ENCODE measurements around the gene KCNQ1.

The KCNQ1 gene

GRCh38 chr11:2672553-2673249 lies 227.9 kb downstream of the KCNQ1 start:
- Mint-ChIP-seq H3K27me3 (no peaks in the 10 kb centered on the region), H3K4me3 (no peak overlapping the region), H3K36me3 (ENCODE audit: low read depth) (no peaks in the 10 kb centered on the region), H3K9me3 (no peaks in the 10 kb centered on the region), H3K4me1 (ENCODE audit: low read depth) (peaks cover 1% of the 10 kb centered on the region), H3K27ac (no peak overlapping the region)

GRCh38 chr11:2673250-2673610 lies 228.4 kb downstream of the KCNQ1 start:
- Mint-ChIP-seq H3K36me3 (ENCODE audit: low read depth) (no peaks in the 10 kb centered on the region), H3K9me3 (no peaks in the 10 kb centered on the region), H3K4me1 (ENCODE audit: low read depth) (peaks cover 3% of the 10 kb centered on the region), H3K27me3 (no peaks in the 10 kb centered on the region), H3K4me3 (no peak overlapping the region), H3K27ac (no peak overlapping the region)

DNA sequence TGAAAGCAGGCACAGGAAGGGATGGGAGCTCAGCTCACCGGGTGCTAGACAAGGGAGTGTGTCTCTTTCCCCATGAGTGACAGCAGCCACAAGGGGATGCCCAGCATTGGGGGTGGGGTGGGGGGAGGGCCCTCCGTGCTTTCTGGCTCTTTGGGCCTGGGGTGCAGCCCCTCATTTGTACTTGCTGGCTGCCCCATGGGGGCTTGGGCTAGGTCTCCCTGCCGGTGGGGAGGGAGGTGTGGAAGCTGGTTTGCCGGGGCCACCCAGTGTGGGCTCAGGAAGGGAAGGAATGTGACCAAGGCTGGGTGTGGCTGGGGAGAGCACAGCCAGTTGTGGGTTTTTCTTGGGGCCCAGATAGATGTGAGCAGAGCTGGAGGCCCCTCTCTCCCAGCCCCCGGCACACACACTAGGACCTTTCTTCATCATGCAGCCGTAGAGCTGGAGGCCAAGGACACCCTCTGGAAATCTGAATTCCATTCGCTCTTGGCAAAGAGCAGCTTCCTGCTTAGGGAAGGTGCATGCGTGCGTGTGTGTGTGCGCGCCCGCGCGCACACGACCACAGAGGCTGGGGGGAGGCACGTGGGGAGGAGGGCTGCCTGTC lies 229.2 kb downstream of the KCNQ1 start:
- no peaks in the 10 kb centered on the region for H3K27me3 Mint-ChIP-seq
- H3K4me3 Mint-ChIP-seq = no peak overlapping the region
- H3K27ac Mint-ChIP-seq = no peak overlapping the region
- no peaks in the 10 kb centered on the region for H3K9me3 Mint-ChIP-seq
- H3K36me3 Mint-ChIP-seq (ENCODE audit: low read depth) = no peaks in the 10 kb centered on the region
- H3K4me1 Mint-ChIP-seq (ENCODE audit: low read depth) = peaks cover 3% of the 10 kb centered on the region

GRCh38 chr11:2674658-2675131 lies 229.9 kb downstream of the KCNQ1 start:
- Mint-ChIP-seq H3K27ac (no peak overlapping the region), H3K9me3 (no peaks in the 10 kb centered on the region), H3K36me3 (ENCODE audit: low read depth) (no peaks in the 10 kb centered on the region)

DNA sequence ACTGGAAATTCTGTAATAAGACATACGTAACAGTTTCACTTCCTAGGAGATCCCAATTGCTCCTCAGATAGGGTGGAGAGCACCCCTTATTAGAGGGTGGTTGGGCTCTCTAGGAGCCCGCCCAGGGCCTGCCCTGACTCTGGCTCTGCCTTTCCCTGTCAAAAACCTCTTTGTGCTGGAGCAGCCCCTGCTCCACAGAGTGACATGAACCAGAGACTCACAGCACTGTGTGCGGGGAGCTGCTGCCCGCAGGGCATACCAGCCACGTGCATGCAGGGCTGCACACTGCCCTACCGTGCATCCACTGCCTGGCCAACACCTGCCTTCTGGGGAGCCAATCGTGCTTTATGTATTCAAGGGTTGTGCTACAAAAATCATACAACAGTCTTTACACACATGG lies 230.7 kb downstream of the KCNQ1 start:
- Mint-ChIP-seq H3K4me3 (no peak overlapping the region), H3K27me3 (no peaks in the 10 kb centered on the region), H3K4me1 (ENCODE audit: low read depth) (peaks cover 3% of the 10 kb centered on the region), H3K9me3 (no peaks in the 10 kb centered on the region), H3K36me3 (ENCODE audit: low read depth) (no peaks in the 10 kb centered on the region), H3K27ac (no peak overlapping the region)

More at GRCh38 chr11:2674658-2675131, 229.9 kb downstream of the KCNQ1 start:
- no peaks in the 10 kb centered on the region for H3K27me3 Mint-ChIP-seq
- no peak overlapping the region for H3K4me3 Mint-ChIP-seq
- H3K4me1 Mint-ChIP-seq (ENCODE audit: low read depth) = peaks cover 3% of the 10 kb centered on the region

DNA sequence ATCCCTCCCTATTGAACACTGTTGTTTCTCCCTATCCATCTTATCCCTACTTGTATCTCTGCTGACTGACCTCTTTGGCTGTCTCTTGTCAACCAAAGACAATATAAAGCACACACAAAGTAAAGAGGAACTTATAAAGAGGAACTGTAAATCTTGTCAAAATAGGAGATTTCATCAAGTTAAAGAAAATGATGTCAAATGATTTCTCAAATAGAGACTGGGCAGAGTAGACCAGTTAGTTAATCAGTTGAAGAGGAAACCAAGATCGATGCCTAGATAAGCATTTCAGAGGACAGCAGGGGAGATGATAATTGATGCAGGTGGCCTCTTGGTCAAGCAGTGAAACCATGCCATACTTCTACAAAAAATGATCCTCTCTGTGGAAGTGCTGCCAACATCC lies 232.3 kb downstream of the KCNQ1 start:
- Mint-ChIP-seq H3K27ac (no peak overlapping the region), H3K27me3 (no peaks in the 10 kb centered on the region), H3K9me3 (no peaks in the 10 kb centered on the region), H3K4me3 (no peak overlapping the region), H3K36me3 (ENCODE audit: low read depth) (no peaks in the 10 kb centered on the region), H3K4me1 (ENCODE audit: low read depth) (peaks cover 5% of the 10 kb centered on the region)

DNA sequence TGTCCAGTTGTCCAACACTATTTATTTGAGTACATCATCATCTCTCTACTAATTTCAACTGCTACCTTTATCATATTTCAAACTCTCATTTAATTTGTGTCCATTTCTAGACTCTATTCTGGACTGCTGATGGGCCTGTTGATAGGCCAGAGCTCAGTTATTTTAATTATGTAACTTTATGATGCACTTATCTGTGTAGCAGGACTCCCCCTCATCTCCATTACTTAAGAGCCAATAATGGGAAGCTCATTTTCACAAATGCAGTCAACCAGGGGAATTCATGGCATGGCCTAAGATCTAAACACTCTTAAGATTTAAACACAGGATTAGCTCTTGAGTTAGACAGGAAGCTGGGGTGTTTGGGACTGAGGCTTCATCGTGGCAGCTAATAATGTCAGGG lies 233.6 kb downstream of the KCNQ1 start:
- Mint-ChIP-seq H3K36me3 (ENCODE audit: low read depth) (no peaks in the 10 kb centered on the region), H3K4me1 (ENCODE audit: low read depth) (peaks cover 5% of the 10 kb centered on the region), H3K27ac (no peak overlapping the region), H3K9me3 (no peaks in the 10 kb centered on the region), H3K27me3 (no peaks in the 10 kb centered on the region), H3K4me3 (no peak overlapping the region)

DNA sequence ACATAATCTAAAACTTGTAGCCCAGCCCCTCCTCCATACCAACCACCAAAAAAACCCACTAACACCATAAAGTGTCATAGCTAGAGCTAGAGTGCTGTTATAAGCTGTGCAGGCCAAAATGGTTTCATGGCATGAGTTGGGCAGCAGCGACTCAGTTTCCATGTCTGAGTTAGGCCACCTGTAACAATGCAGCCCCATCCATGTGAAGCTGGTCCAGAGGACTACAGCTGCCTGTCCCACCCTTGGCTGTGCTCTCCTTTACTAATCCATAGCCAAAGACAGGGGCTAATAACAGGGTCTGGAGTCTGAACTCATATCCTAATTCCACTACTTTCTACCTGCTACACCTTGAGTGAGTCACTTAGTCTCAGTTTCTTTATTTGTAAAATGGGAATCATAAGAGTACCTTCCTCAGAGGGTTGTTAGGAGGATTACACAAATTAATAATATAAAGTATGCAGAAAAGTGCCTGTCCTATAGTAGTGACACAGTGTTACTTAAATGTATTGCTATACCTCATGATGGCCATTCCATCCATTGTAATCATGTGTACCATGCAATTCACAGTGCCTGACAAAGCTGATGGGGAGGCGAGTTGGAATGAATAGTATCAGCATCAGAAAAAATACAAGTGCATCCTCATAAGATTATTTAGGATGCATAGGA lies 234.3 kb downstream of the KCNQ1 start:
- no peaks in the 10 kb centered on the region for H3K36me3 Mint-ChIP-seq (ENCODE audit: low read depth)
- H3K9me3 Mint-ChIP-seq = no peaks in the 10 kb centered on the region
- no peak overlapping the region for H3K27ac Mint-ChIP-seq
- peaks cover 5% of the 10 kb centered on the region for H3K4me1 Mint-ChIP-seq (ENCODE audit: low read depth)
- H3K27me3 Mint-ChIP-seq = no peaks in the 10 kb centered on the region
- H3K4me3 Mint-ChIP-seq = no peak overlapping the region

GRCh38 chr11:2681408-2682145 lies 236.8 kb downstream of the KCNQ1 start:
- peak overlapping the region; percentile 16 for H3K27ac Mint-ChIP-seq
- no peak overlapping the region for H3K4me3 Mint-ChIP-seq
- no peaks in the 10 kb centered on the region for H3K9me3 Mint-ChIP-seq
- H3K27me3 Mint-ChIP-seq = no peaks in the 10 kb centered on the region
- peaks cover 5% of the 10 kb centered on the region for H3K4me1 Mint-ChIP-seq (ENCODE audit: low read depth)
- no peaks in the 10 kb centered on the region for H3K36me3 Mint-ChIP-seq (ENCODE audit: low read depth)

- Mint-ChIP-seq H3K27ac (no peak overlapping the region), H3K9me3 (no peaks in the 10 kb centered on the region)
These were observed 239.0 kb downstream of the KCNQ1 start for GRCh38 chr11:2683806-2684205.

DNA sequence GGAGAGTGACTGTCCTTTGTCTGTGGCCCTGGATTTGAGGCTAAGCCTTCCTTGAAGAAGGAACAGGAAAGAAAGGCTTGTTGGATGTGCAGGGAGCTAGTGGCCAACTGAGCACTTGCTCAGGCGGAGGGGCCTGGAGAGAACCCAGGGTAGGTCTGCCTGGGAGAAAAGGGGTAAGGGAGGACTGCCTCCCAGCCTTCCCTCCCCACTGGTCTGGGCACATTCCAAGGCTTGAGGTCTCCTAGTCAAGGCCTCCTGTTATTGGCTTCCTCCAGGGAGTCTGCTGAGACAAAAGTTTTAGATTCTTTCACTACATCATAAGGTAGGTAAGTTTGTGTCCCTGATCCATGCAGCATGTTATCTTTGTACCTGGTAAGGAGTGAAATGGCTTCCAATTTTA lies 239.8 kb downstream of the KCNQ1 start:
- no peaks in the 10 kb centered on the region for H3K27me3 Mint-ChIP-seq
- H3K27ac Mint-ChIP-seq = no peak overlapping the region
- H3K9me3 Mint-ChIP-seq = no peaks in the 10 kb centered on the region
- H3K4me1 Mint-ChIP-seq (ENCODE audit: low read depth) = peaks cover 3% of the 10 kb centered on the region
- no peak overlapping the region for H3K4me3 Mint-ChIP-seq
- no peaks in the 10 kb centered on the region for H3K36me3 Mint-ChIP-seq (ENCODE audit: low read depth)

More at GRCh38 chr11:2683806-2684205, 239.0 kb downstream of the KCNQ1 start:
- Mint-ChIP-seq H3K4me1 (ENCODE audit: low read depth) (peaks cover 3% of the 10 kb centered on the region), H3K36me3 (ENCODE audit: low read depth) (no peaks in the 10 kb centered on the region), H3K27me3 (no peaks in the 10 kb centered on the region), H3K4me3 (no peak overlapping the region)

GRCh38 chr11:2685051-2685450 lies 240.2 kb downstream of the KCNQ1 start:
- Mint-ChIP-seq H3K4me1 (ENCODE audit: low read depth) (peaks cover 3% of the 10 kb centered on the region), H3K36me3 (ENCODE audit: low read depth) (no peaks in the 10 kb centered on the region), H3K9me3 (no peaks in the 10 kb centered on the region), H3K27me3 (no peaks in the 10 kb centered on the region), H3K27ac (no peak overlapping the region), H3K4me3 (no peak overlapping the region)

- Mint-ChIP-seq H3K4me3 (no peak overlapping the region), H3K27me3 (no peaks in the 10 kb centered on the region), H3K4me1 (ENCODE audit: low read depth) (peaks cover 3% of the 10 kb centered on the region), H3K27ac (no peak overlapping the region), H3K36me3 (ENCODE audit: low read depth) (no peaks in the 10 kb centered on the region), H3K9me3 (no peaks in the 10 kb centered on the region)
These were observed 241.0 kb downstream of the KCNQ1 start for GRCh38 chr11:2685566-2686359.

GRCh38 chr11:2686360-2687222 lies 241.8 kb downstream of the KCNQ1 start:
- Mint-ChIP-seq H3K27me3 (no peaks in the 10 kb centered on the region), H3K36me3 (ENCODE audit: low read depth) (no peaks in the 10 kb centered on the region), H3K9me3 (no peaks in the 10 kb centered on the region), H3K27ac (no peak overlapping the region), H3K4me3 (no peak overlapping the region), H3K4me1 (ENCODE audit: low read depth) (no peaks in the 10 kb centered on the region)

Measured in stimulated activated naive CD8-positive, alpha-beta T cell treated with anti-CD3 and anti-CD28 coated beads, Interleukin-15, Interleukin-2, amounts not matched to agents 100 ng/mL and 50 ng/mL, for 24 hours (primary cell).